Measurements from ENCODE around the gene SEPHS1.
A peak's percentile ranks its signal among the peaks of the same experiment; 100 is the strongest.

SEPHS1 gene

DNA sequence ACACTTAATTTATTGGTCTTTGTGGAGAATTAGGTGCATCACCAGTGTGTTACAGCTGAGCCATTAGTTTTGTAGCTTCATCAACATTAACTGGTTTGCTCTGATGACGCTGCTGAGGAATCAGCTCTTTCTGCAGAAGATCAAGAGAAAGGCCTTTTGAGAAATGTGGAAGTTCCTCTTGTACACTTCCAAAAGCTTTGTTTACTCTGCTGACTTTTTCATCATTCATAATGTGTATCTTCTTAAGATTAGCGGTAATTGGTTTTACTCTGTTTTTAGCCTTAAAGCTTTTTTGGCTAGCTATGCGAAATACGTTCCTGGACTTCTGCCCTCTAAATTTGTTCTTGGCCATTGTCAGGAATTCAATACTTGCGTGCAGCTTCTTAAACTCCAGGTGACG lies 40.0 kb downstream of the SEPHS1 start:
- H3K9me3 Mint-ChIP-seq: no peaks in the 10 kb centered on the region
- no peaks in the 10 kb centered on the region for H3K4me1 Mint-ChIP-seq
- no peak overlapping the region for H3K4me3 Mint-ChIP-seq
- TF ChIP-seq, protein P1, sequence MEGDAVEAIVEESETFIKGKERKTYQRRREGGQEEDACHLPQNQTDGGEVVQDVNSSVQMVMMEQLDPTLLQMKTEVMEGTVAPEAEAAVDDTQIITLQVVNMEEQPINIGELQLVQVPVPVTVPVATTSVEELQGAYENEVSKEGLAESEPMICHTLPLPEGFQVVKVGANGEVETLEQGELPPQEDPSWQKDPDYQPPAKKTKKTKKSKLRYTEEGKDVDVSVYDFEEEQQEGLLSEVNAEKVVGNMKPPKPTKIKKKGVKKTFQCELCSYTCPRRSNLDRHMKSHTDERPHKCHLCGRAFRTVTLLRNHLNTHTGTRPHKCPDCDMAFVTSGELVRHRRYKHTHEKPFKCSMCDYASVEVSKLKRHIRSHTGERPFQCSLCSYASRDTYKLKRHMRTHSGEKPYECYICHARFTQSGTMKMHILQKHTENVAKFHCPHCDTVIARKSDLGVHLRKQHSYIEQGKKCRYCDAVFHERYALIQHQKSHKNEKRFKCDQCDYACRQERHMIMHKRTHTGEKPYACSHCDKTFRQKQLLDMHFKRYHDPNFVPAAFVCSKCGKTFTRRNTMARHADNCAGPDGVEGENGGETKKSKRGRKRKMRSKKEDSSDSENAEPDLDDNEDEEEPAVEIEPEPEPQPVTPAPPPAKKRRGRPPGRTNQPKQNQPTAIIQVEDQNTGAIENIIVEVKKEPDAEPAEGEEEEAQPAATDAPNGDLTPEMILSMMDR (IDR thresholded peaks at IDR 0.05; ENCODE audit: unreplicated experiment in 3 of 3): no peak
- no peak overlapping the region for H3K27ac Mint-ChIP-seq
- no peaks in the 10 kb centered on the region for H3K27me3 Mint-ChIP-seq (ENCODE audit: low read depth)
- H3K36me3 Mint-ChIP-seq (ENCODE audit: low read depth): no peaks in the 10 kb centered on the region

DNA sequence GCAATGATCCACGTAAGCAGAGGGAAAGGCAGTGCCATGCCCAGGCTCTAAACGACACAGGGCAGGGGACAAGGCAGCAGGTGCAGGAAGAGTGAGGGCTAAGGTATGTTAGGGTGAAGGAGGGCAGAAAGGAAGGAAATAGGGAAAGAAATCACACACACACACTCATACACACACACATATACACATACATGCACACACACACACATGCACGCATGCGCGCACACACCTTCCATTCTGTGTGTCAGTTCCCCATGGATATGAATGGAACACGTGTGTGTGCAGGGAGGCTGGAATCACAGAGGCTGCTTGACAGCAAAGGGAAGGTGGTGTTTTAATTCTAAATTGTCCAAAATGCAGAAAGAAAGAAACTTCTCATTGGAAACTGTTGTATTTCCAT lies 42.0 kb downstream of the SEPHS1 start:
- Mint-ChIP-seq H3K4me1 (peaks cover 6% of the 10 kb centered on the region), H3K27me3 (ENCODE audit: low read depth) (no peaks in the 10 kb centered on the region), H3K36me3 (ENCODE audit: low read depth) (no peaks in the 10 kb centered on the region), H3K9me3 (no peaks in the 10 kb centered on the region), H3K27ac (no peak overlapping the region), H3K4me3 (no peak overlapping the region)
- TF ChIP-seq, protein P1 (IDR thresholded peaks at IDR 0.05; ENCODE audit: unreplicated experiment in 3 of 3): no peak

- TF ChIP-seq, protein P1 (IDR thresholded peaks at IDR 0.05; ENCODE audit: unreplicated experiment in 3 of 3): no peak
- Mint-ChIP-seq H3K9me3 (no peaks in the 10 kb centered on the region), H3K4me3 (peak overlapping the region in 2 of 3 experiments; percentile 32 to 90), H3K36me3 (ENCODE audit: low read depth) (no peaks in the 10 kb centered on the region), H3K27me3 (ENCODE audit: low read depth) (peaks cover 5% of the 10 kb centered on the region), H3K4me1 (peaks cover 11% of the 10 kb centered on the region), H3K27ac (no peak overlapping the region)
Measured at GRCh38 chr10:13302821-13303555, 45.1 kb downstream of the SEPHS1 start.

DNA sequence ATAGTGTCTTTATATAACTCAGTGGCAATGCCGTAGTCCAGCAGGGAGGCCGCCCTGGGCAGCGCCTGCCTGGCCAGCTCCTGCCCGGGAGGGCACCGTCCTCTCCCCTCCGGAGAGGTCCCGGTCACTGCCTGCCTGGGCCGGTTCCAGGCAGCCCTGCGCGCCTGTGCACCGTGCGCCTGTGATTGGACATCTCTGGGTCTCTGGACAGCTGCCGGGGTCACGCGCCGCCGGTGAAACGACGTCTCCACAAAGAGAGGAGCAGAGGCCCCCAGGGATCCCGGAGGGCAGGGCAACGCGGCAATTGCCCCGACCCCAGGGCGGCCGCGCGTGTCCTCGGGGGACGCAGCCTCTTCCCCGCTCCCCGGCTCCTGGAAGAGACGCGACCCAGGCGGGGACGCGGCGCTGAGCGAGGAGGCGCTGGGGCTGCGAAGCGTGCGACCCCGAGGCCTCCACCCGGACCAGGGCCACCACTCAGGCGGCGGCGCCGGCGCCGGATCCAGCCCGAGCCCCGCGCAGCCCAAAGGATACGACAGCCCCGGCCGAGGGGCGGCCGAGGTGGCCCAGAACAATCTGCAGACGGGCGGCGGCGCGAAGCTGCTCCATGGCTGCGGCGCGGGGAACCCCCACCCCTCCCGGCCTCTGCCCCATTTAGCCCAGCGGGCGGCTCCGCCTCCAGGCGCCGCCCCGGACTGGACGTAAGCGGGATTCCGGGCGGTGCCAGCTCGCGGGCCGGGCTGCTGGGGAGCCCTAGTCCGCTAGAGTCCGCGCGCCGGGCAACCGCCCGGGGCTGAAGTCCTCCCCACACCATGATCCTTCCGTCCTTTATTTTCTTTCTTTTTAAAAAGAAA lies 48.4 kb downstream of the SEPHS1 start, which contains the start of gene PHYH:
Gene PHYH, minus strand, starts transcription at position 628 of the 851 bp plus-strand sequence. Its CDS starts 22 bp downstream, at position 606.
- TF ChIP-seq, protein P1 (IDR thresholded peaks at IDR 0.05; ENCODE audit: unreplicated experiment in 3 of 3): no peak

GRCh38 chr10:13298748-13299436 lies 49.2 kb downstream of the SEPHS1 start:
- Mint-ChIP-seq H3K4me3 (peak overlapping the region; percentile 77 to 86 (median 85)), H3K9me3 (no peaks in the 10 kb centered on the region), H3K27ac (peak overlapping the region; percentile 14 to 59 (median 51)), H3K27me3 (ENCODE audit: low read depth) (peaks cover 5% of the 10 kb centered on the region), H3K36me3 (ENCODE audit: low read depth) (peaks cover 4% of the 10 kb centered on the region), H3K4me1 (peaks cover 11% of the 10 kb centered on the region)
- TF ChIP-seq, protein P1 (IDR thresholded peaks at IDR 0.05; ENCODE audit: unreplicated experiment in 3 of 3): no peak

More for the DNA sequence above, 48.4 kb downstream of the SEPHS1 start, which contains the start of gene PHYH:
- Mint-ChIP-seq H3K4me1 (peaks cover 11% of the 10 kb centered on the region), H3K27ac (peak within 1 kb of the TSS; percentile 14 to 59 (median 51)), H3K4me3 (peak within 1 kb of the TSS; percentile 82 to 89 (median 87)), H3K9me3 (no peaks in the 10 kb centered on the region), H3K36me3 (ENCODE audit: low read depth) (no peaks in the 10 kb centered on the region), H3K27me3 (ENCODE audit: low read depth) (peaks cover 5% of the 10 kb centered on the region)
